ENCODE results near the gene KIF26B. TPM values are rescaled to one million over a fixed set of nuclear protein-coding genes. Genes with fewer than 3 reads are reported as not detected.

The KIF26B gene
- total RNA-seq, 2 donors from 2014 or later, result 0.30 to 0.35 TPM

GRCh38 chr1:245161866-245162265 is 7.1 kb downstream of the KIF26B start:
- intact Hi-C loops (cut with DNase I), result no loop called here
- no peaks in the 10 kb centered on the region for H3K9me3 ChIP-seq
- H3K4me1 ChIP-seq, result peaks cover 2% of the 10 kb centered on the region
- TF ChIP-seq CTCF (IDR thresholded peaks at IDR 0.05), result no peak
- no peak overlapping the region for H3K4me3 ChIP-seq
- H3K27ac ChIP-seq, result no peak overlapping the region
- H3K9ac ChIP-seq (ENCODE audit: low read depth in 2 of 2, low read length in 2 of 2), result no peak overlapping the region
- H3K27me3 ChIP-seq, result peaks cover 13% of the 10 kb centered on the region
- no peak for DNase-seq
- no peaks in the 10 kb centered on the region for H3K36me3 ChIP-seq

GRCh38 chr1:245166471-245166885 is 11.7 kb downstream of the KIF26B start:
- Histone ChIP-seq H3K9ac (ENCODE audit: low read depth in 2 of 2, low read length in 2 of 2) (no peak overlapping the region), H3K4me3 (no peak overlapping the region), H3K4me1 (no peaks in the 10 kb centered on the region), H3K27ac (no peak overlapping the region), H3K9me3 (no peaks in the 10 kb centered on the region), H3K36me3 (no peaks in the 10 kb centered on the region), H3K27me3 (no peaks in the 10 kb centered on the region)
- intact Hi-C loops (cut with DNase I), result no loop called here
- TF ChIP-seq CTCF (IDR thresholded peaks at IDR 0.05), result no peak
- DNase-seq, result no peak

GRCh38 chr1:245168086-245168485 is 13.3 kb downstream of the KIF26B start:
- no peak for TF ChIP-seq CTCF (IDR thresholded peaks at IDR 0.05)
- Histone ChIP-seq H3K36me3 (no peaks in the 10 kb centered on the region), H3K9me3 (no peaks in the 10 kb centered on the region), H3K27ac (no peak overlapping the region), H3K4me3 (no peak overlapping the region), H3K4me1 (no peaks in the 10 kb centered on the region), H3K9ac (ENCODE audit: low read depth in 2 of 2, low read length in 2 of 2) (no peak overlapping the region), H3K27me3 (no peaks in the 10 kb centered on the region)
- intact Hi-C loops (cut with DNase I), result no loop called here
- peak; percentile 22 for DNase-seq

GRCh38 chr1:245168906-245169305 is 14.1 kb downstream of the KIF26B start:
- H3K4me3 ChIP-seq, result no peak overlapping the region
- no peak for DNase-seq
- H3K36me3 ChIP-seq, result no peaks in the 10 kb centered on the region
- H3K9ac ChIP-seq (ENCODE audit: low read depth in 2 of 2, low read length in 2 of 2), result no peak overlapping the region
- intact Hi-C loops (cut with DNase I), result no loop called here
- H3K4me1 ChIP-seq, result no peaks in the 10 kb centered on the region
- TF ChIP-seq CTCF (IDR thresholded peaks at IDR 0.05), result no peak
- H3K27me3 ChIP-seq, result no peaks in the 10 kb centered on the region
- no peak overlapping the region for H3K27ac ChIP-seq
- no peaks in the 10 kb centered on the region for H3K9me3 ChIP-seq

GRCh38 chr1:245169376-245169775 is 14.6 kb downstream of the KIF26B start:
- no peaks in the 10 kb centered on the region for H3K9me3 ChIP-seq
- H3K36me3 ChIP-seq, result no peaks in the 10 kb centered on the region
- no peaks in the 10 kb centered on the region for H3K4me1 ChIP-seq
- H3K27me3 ChIP-seq, result no peaks in the 10 kb centered on the region
- no peak overlapping the region for H3K4me3 ChIP-seq
- no peak for TF ChIP-seq CTCF (IDR thresholded peaks at IDR 0.05)
- intact Hi-C loops (cut with DNase I), result no loop called here
- no peak overlapping the region for H3K9ac ChIP-seq (ENCODE audit: low read depth in 2 of 2, low read length in 2 of 2)
- no peak for DNase-seq
- H3K27ac ChIP-seq, result no peak overlapping the region

GRCh38 chr1:245172026-245172425 is 17.2 kb downstream of the KIF26B start:
- Histone ChIP-seq H3K4me3 (no peak overlapping the region), H3K9ac (ENCODE audit: low read depth in 2 of 2, low read length in 2 of 2) (no peak overlapping the region), H3K9me3 (no peaks in the 10 kb centered on the region), H3K4me1 (no peaks in the 10 kb centered on the region), H3K27me3 (no peaks in the 10 kb centered on the region), H3K27ac (no peak overlapping the region), H3K36me3 (no peaks in the 10 kb centered on the region)
- intact Hi-C loops (cut with DNase I), result no loop called here
- no peak for DNase-seq
- no peak for TF ChIP-seq CTCF (IDR thresholded peaks at IDR 0.05)
